Stomach (tissue), 4 donors: ENCODE data around the gene TMEM25.

ENCODE experiments used
- EP300 ChIP-seq: sonication (generic); formaldehyde crosslinking; IDR thresholded peaks from one replicate; pipeline ENCODE4 v1.6.1; 2017; ENCODE audit warnings: antibody characterized with exemption
- POLR2A ChIP-seq, 4 donors: fragments of 450-650 bp; IDR thresholded peaks; one replicate each; pipeline ENCODE4 v1.6.1; 2016; ENCODE audit warnings: antibody characterized with exemption in 4 of 4, control low read depth in 2 of 4, mild to moderate bottlenecking in 1 of 4, moderate library complexity in 1 of 4
- TF ChIP-seq, protein P1 (sequence below), 7 experiments: fragments of 450-650 bp in 4 of 7; fragments of 200-600 bp in 3 of 7; sonication (generic) in 3 of 7; IDR thresholded peaks; one replicate each; pipeline ENCODE4 v1.5.1; 2016 to 2019; ENCODE audit warnings: antibody characterized with exemption in 7 of 7, control low read depth in 2 of 7, mild to moderate bottlenecking in 1 of 7

DNA sequence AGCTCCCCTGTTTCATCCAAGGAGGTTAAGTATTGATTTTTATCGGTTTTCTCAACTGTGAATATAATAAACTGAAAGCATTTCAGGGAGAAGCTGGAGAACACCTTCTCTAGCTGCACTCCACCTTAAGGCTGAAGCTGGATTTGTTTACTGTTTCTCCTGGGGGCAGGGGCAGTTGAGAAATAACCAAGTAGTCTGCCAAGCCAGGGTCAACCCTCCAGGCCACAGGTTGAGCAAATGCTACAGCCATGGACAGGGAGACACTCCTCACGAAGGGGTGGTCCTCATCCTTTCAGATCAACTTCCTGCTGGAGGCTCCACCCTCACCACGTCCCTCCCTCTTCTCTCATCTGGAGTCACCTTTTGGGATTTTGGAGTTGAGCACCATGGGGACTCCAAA lies 3.9 kb upstream of the TMEM25 start, which contains the start of gene TTC36:
- TF ChIP-seq, protein P1, sequence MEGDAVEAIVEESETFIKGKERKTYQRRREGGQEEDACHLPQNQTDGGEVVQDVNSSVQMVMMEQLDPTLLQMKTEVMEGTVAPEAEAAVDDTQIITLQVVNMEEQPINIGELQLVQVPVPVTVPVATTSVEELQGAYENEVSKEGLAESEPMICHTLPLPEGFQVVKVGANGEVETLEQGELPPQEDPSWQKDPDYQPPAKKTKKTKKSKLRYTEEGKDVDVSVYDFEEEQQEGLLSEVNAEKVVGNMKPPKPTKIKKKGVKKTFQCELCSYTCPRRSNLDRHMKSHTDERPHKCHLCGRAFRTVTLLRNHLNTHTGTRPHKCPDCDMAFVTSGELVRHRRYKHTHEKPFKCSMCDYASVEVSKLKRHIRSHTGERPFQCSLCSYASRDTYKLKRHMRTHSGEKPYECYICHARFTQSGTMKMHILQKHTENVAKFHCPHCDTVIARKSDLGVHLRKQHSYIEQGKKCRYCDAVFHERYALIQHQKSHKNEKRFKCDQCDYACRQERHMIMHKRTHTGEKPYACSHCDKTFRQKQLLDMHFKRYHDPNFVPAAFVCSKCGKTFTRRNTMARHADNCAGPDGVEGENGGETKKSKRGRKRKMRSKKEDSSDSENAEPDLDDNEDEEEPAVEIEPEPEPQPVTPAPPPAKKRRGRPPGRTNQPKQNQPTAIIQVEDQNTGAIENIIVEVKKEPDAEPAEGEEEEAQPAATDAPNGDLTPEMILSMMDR (IDR thresholded peaks at IDR 0.05): no peak
- TF ChIP-seq POLR2A (IDR thresholded peaks at IDR 0.05) (no peak), EP300 (no peak)
